Fibroblast of skin of right biceps (primary cell): Measurements from ENCODE around the gene SCAMP2.
"Not testable (repeated sequence)": the region's sequence is repeated elsewhere in the genome, so short reads cannot be mapped to it uniquely, and the experiment has no call there.

Experiments
- DNase-seq: peaks from one replicate; pipeline ENCODE4 v3.0.0-alpha.2; 2013

The SCAMP2 gene

DNA sequence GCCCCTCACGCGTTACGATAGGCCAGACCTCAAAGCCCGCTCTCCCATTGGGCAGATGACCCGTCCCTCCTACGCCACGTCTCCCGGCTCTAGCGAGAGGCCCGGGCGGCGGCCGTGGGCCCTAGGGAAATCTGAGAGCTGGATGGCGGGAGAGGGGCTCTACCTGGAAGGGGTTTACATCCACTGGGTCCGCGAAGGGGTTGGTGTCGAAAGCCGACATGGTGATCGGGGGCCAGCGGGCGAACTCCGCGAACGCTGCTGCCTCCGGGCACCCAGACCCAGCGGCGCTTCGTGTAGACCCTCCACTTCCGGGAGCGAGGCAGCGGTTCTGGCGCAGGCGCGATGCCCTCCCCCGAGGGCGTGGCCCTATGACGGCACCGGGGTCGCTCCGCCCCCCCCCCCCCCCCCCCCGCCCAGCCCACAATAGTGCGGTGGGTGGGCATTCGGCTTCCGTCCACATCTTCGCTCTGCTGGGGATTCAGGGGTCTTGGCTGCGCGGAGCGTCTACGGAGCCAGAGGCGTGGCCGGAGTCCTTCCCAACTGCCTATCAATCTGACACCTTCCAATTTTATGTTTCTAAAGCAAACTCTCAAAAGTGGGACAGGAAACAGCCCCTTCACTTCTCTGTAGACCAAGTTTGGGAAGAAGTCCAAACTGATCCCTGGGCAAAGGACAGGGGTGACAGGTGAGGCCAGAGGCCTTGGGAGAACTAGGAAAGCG lies at the start of gene SCAMP2:
Gene SCAMP2 (minus strand): TSS at position 330 of the 720 bp plus-strand sequence. CDS start 110 bp downstream, at position 220.
- DNase-seq = peak; percentile 95

- no peak for DNase-seq
Observed at GRCh38 chr15:74920456-74920855, 47.3 kb upstream of the SCAMP2 start.

GRCh38 chr15:74917676-74918075 lies 44.5 kb upstream of the SCAMP2 start:
- DNase-seq = peak; percentile 13

DNA sequence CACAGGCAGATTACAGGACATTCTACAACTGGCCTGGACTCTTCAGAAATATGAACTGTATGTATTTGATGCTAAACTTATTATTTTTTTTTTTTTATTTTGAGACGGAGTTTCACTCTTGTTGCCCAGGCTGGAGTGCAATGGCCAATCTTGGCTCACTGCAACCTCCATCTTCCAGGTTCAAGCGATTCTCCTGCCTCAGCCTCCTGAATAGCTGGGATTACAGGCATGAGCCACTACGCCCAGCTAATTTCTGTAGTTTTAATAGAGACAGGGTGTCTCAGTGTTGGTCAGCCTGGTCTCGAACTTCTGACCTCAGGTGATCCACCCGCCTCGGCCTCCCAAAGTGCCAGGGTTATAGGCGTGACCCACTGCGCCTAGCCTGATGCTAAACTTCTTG lies 40.6 kb upstream of the SCAMP2 start:
- DNase-seq = not testable (repeated sequence)

DNA sequence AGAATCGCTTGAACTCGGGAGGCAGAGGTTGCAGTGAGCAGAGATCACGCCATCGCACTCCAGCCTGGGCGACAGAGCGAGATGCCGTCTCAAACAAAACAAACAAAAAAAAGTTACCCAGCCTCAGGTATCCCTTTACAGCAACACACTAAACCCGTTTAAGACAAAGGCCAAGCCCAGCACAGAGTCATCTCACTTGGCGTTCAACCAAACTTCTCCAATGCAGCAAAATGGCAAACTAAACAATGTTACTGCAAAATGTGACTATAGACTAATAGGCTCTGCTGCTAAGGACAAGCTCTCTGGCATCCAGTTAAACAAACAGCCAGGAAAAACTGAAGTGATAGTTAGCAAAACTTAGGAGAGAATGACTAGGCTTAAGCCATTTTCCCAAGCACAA lies 39.9 kb upstream of the SCAMP2 start:
- no peak for DNase-seq

DNA sequence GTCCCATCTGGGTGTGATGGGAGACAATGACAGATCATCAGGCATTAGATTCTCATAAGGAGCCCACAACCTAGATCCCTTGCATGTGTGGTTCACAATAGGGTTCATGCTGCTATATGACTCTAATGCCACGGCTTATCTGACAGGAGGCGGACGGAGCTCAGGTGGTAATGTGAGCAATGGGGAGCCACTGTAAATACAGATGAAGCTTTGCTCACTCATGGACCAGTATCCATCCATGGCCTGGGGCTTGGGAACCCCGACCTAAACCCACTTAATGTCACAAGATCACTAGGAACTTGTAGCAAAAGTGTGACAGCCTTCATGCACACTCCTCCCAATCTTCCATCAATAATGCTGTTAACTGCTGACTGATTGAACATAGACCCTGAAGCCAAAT lies 35.5 kb upstream of the SCAMP2 start:
- no peak for DNase-seq

- no peak for DNase-seq
Observed at GRCh38 chr15:74907163-74907870, 34.2 kb upstream of the SCAMP2 start.

DNA sequence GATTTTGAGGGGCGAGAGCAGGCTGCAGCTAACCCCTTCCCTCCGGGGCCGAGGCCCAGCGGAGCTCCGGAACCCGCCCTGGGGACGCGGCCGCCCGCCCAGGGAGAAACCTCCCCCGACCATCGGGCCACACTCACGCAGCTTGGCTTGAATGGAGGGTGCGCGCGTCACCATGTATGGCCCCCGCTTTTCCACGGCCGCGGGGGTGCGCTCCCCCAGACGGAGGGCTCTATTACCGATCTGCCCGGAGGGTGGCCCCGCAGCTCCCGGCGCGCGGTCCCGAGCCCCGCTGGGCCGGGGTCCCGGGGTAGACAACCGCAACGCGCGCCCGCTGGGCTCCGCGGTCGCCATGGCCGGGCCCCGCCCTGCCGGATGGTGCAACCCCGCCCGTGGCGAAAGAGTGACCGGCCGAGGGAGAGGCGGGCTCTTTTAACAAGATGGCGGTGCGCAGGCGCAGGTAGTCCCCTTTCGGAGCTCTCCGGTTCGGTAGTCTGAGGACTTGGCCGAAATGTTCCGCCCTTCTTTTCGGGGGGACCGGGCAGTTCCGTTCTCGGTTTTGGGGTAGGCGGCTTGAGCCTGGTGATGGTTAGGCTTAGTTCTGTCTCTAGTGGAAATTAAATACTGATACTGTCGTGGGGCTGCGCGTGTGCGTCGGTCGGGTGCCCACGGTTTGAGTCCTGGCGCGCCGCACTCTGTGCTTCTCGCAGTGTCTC lies 33.4 kb upstream of the SCAMP2 start, which contains the start of gene FAM219B:
Gene FAM219B (minus strand): TSS at position 402 of the 713 bp plus-strand sequence. CDS start 51 bp downstream, at position 351.
- peak; percentile 84 for DNase-seq

DNA sequence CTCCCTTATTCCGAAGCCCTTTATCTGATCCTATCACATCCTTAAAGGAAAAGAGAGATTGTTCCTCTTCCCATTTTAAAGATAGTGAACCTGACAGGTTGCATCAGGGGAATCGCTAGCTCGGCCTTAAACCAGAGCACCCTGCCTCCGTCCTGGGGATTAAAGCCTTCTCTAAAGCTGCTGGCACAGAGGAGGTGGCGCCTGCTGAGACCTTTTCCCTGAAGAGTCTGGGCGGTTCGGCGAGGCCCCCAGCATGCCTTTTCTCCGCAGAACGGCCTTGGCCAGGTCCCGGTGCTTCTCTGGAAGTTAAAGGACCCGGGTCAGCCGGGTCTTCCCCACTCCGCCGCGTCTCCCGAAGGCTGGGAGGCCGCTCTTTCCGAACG lies 32.9 kb upstream of the SCAMP2 start:
- peak; percentile 22 for DNase-seq

DNA sequence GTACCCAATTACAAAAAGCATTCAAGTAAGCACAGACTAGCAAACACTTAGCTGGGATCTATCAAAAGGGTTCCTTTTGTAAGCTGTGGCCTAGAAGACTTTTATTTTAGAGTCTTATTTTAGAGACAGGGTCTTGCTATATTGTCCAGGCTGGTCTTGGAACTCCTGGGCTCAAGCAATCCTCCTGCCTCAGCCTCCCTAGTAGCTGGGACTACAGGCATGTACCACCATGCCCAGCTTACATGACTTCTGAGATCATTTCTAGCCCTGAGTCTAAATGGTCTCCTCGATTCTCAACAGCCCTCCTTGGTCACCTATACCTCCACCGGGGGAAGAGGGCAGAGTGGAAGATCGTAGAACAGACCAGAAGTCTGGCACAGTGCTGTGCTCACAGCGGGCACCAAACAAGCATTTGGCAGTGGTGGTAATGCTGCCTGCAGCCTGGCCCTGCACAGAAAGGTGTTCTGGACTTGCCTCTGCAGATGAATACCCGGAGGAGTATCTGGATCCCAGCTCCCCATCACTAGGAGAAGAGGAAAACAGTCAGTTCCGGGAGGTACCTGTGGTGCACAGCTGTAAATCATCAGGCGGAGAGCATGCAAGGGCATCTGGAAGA lies 31.1 kb upstream of the SCAMP2 start:
- no peak for DNase-seq

GRCh38 chr15:74903676-74904075 lies 30.5 kb upstream of the SCAMP2 start:
- no peak for DNase-seq

- no peak for DNase-seq
Observed at GRCh38 chr15:74902295-74903075, 29.3 kb upstream of the SCAMP2 start.

DNA sequence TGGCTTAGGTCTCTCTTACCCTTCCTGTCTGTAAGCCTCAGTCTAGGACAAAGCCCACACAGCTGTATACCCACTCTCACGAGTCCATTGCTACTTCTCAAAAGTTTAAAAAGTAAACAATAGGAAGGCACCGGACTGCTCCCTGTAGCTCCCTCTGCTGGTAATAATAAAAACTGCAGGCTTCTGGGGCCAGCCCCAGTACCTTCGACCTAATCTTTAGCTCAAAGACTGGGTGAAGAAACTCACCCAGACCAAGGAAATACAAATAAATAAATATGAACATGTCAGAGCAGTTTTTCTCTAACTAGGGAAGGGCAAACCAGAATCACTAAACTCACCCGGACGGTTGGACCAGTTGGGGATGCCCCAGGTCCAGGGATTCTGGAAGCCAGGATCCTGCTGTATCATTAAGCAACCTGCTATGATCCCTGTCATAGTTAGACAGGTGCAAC lies 28.5 kb upstream of the SCAMP2 start:
- peak; percentile 37 for DNase-seq

- DNase-seq = no peak
Observed at GRCh38 chr15:74897300-74897701, 24.1 kb upstream of the SCAMP2 start.

DNA sequence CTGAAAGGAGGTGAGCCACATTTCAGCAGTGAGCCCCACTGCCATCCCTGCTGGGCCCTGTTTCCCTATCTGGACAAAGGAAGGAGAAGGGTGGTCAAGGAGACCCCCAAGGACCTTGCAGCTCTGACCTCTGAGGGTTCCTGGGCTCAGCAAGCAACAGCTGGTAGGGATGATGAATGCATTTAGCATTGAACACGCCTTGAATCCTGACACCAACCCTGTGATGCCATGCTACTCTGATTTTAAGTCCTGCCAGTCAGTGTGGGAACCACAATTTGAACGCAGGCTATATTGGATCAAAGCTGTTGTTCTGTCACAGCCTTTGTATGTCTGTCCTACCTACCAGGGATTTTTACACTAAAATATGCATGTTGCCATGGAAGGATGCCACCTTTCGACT lies 23.2 kb upstream of the SCAMP2 start:
- DNase-seq = no peak

GRCh38 chr15:74895830-74896229 lies 22.7 kb upstream of the SCAMP2 start:
- DNase-seq = no peak

DNA sequence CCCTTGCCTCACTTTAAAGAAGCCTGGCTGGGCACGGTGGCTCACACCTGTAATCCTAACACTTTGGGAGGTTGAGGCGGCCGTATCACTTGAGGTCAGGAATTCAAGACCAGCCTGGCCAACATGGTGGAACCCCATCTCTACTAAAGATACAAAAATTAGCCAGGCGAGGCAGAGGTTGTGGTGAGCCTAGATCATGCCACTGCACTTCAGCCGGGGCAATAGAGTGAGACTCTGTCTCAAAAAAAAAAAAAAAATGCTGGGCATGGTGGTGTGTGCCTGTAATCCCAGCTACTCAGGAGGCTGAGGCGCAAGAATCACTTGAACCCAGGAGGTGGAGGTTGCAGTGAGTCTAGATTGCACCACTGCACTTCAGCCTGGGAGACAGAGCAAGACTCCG lies 21.2 kb upstream of the SCAMP2 start:
- DNase-seq = not testable (repeated sequence)

- DNase-seq = no peak
Observed at GRCh38 chr15:74893627-74894026, 20.5 kb upstream of the SCAMP2 start.

DNA sequence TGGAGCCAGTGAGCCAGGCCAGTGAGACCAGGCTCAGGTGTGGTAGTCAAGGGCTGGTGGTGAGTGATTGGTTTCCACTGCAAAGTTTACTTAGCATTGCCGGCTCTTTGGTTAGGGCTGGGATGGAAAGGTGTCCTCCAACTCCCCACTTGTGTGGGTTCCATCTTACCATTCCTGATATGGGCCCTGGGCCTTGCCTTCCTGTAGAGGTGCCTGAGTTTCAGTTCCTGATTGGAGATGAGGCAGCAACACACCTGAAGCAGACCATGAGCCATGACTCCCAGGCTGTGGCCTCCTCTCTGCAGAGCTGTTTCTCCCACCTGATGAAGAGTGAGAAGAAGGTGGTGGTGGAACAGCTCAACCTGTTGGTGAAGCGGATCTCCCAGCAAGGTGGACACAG lies 19.8 kb upstream of the SCAMP2 start:
- DNase-seq = no peak

DNA sequence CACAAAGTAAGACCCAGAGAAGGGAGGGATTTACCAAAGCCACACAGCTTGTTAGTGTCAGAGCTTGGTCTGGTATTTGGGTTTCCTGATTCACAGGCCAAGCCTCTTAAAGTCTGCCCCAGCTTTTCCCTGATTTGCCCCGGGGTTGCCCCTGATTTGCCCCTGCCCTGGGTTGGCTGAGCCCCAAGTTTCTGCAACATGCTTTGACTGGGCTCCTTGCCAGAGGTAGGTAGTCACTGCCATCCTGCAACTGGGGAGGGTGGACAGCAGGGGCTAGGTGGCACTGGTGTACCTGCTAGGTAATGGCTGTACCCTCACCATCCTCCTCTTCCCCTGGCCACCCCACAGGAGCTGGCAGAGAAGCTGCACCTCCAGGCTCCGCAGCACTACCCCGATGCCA lies 19.1 kb upstream of the SCAMP2 start:
- no peak for DNase-seq

DNA sequence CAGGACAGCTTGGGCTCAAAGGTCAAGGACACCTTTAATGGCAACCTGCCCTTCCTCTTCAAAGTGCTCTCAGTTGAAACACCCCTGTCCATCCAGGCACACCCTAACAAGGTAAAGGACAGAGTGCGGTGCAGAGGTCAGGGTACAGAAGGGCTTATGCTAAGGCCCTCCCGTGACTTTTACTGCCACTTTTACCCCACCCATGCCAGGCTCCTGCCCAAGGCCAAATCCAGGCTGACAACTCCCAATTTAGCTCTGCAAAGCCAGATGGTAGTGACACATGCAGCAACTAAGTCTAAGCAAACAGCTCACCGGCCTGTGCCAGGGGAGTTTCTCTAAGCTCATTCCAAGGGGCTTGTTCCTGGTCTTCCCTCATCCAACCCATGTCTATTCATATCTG lies 18.3 kb upstream of the SCAMP2 start:
- DNase-seq = no peak

- DNase-seq = no peak
Observed at GRCh38 chr15:74890665-74890960, 17.4 kb upstream of the SCAMP2 start.
